GM19193 (cell line): Measurements from ENCODE around the gene BLM.

ENCODE experiments used
- POLR2A ChIP-seq: IDR thresholded peaks from 4 replicates; pipeline ENCODE4 v1.6.1; 2011; ENCODE audit not compliant: insufficient read depth, insufficient read length; ENCODE audit errors: extremely low read depth

BLM gene

DNA sequence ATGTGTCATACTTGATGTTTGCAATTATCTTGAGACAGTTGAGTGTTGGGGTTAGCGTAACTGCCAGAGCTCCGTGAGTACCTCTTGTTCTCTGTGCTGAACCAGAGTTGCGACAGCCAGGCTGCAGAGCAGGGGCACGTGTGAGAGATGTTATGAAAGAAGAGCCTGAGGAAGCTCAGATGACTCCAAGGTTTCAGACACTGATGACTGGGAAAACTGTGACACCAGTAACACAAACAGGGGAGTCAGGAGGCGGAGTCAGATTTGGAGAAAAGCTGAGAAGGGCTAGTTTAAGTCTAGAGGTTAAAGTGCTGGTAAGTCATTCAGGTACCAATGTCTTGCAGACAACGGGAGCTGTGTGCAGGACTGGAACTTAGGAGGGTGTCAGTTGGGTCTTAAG is 45.0 kb downstream of the BLM start:
- no peak for TF ChIP-seq POLR2A

DNA sequence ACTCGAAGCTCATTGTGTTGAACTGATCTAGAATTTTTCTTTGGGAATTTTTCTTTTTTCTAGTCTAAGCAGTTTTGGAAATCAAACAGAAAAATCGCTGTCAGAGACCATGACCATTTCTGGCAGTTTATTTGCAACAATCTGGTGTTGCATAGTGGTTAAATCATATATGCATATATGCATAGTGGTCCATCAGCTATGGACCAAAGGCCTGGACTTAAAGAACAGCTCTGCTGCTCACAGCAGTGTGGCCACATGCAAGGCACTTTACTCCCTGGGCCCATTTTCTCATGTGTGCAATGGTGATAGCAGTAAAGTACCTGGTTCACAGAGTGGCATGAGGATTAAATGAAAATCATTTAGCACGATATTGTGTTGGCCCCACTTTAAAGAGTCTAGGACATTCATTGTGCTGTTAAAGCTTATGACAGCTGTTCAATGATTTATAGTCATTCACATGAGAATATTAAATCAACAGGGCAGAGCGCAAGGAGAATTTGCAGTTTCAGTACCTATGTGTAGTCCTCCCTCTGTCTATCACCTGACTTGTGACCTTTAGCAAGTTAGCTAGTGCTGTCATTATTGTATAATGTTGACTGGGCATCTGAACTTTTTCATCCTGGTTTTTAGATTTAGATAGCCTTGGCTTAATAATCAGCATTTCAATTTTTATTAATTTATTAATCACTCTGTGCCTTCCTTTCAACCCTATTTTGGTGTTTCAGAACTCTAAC is 46.4 kb downstream of the BLM start:
- no peak for TF ChIP-seq POLR2A

DNA sequence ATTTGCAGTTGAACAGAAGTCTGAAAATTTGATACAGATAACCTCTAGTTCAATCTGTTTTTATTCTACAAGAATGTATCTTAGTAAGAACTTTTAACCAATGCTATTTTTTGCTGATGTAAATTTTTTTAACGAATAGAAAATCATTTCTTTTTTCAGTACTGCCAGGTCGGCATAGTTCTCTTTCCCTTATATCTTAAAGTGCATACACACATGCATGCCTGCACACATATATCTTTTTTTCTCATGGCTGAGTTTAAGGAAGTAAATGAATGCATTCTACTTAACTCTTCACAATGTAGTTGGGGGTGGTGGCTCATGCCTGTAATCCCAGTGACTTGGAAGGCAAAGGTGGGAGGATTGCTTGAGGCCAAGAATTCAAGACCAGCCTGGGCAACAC is 48.4 kb downstream of the BLM start:
- TF ChIP-seq POLR2A: no peak

DNA sequence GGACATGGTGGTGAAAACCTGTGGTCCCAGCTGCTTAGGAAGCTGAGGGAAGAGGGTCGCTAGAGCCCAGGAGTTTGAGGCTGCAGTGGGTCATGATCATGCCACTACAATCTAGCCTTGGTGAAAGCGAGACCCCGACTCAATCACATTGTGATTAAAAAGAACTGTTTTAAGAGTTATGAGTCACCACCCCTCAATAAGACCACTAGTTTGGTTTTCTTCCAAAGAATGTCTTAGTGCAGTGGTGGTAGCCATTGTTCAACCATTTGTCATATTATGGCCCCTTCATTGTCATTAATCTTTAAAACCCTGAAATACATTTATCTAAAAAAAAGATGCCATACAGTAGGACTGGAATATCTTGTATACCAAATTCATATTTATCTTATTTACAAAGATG is 48.8 kb downstream of the BLM start:
- TF ChIP-seq POLR2A: no peak

DNA sequence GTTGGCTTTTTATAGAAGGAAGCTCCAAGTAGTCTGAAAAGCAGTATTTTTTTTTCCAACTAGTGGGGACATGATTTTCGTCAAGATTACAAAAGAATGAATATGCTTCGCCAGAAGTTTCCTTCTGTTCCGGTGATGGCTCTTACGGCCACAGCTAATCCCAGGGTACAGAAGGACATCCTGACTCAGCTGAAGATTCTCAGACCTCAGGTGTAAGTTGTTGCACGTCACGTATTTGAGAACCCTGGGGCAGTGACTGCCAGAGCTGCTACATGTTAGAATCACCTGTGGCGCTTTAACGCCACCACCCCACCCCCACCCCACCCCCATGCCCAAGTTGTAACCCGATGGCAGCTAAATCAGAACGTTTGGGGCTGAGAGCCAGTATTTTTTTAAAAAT is 52.2 kb downstream of the BLM start:
- no peak for TF ChIP-seq POLR2A

DNA sequence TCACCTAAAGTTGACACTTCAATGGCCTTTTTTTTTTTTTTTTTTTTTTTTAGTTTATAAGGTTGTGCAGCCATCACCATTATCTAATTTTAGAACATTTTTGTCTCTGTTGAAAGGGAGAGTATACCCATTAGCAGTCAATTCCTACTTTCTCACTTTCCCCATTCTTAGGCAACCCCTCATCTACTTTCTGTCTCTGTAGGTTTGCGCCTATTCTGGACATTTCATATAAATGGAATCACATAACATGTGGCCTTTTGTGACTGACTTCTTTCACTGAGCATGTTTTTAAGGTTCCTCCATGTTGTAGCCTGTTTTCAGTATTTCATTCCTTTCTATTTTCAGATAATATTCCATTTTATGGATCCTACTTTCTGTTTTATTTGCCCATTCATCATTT is 56.3 kb downstream of the BLM start:
- TF ChIP-seq POLR2A: no peak

DNA sequence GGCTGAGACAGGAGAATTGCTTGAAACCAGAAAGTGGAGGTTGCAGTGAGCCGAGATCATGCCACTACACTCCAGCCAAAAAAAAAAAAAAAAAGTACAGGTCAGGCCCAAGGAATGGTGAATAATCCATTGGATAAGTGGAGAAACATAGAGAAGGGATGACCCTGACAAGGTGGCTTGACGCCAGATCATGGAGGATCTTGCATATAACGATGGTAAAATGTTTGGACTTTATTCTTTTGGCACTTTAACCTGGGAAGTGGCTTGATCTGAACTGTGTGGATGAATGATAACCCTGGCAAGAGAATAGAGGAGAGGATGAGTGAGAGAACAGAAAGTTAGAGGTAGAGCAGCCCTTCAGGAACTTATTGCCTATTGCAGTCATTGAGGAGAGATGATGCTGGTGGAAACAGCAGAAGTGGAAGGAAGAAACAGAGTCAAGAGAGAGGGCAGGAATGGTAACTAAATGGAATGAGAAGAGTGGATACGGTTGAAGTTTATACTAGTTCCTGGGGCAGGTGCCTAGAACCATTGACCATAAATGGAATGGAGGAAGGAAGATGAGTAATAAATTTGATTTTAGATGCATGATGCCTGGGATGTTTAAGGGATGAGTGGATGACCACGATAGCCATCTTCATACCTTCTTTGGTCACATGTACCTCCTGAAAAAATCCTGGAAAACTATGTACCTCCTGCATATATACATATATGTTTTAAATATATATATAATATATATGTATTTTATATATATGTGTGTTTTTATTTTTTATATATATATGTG is 57.8 kb downstream of the BLM start:
- TF ChIP-seq POLR2A: no peak

DNA sequence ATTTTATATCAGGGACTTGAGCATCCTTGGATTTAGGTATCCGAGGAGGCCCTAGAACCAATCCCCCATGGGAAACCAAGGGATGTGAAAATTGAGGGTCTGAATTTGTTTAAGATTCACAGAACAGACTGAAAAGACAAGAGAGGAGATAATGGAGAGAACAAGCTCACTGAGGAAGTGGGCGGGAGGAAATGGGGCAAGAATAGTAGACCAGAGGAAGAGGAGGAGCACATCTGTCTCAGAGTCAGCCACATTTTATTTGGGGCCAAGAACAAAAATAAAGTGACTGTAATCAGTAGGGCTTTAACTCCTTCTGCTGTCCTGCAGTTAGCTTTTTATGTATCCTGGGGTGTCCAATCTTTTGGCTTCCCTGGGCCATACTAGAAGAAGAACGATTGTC is 63.8 kb downstream of the BLM start:
- TF ChIP-seq POLR2A: no peak

DNA sequence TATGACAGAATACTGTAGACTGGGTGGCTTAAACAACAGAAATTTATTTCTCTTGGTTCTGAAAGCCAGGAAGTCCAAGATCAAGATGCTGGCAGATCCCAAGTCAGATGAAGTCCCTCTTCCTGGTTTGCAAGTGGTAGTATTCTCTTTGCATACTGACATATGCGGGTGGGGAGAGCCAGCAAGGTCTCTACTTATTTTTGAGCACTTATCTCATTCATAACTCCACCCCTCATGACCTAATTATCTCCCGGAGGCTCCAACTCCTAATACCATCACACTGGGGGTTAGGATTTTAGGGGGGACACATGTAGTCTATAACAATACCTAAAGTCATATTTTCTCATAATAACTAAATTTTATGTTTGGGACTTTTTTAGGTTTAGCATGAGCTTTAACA is 65.3 kb downstream of the BLM start:
- TF ChIP-seq POLR2A: no peak

DNA sequence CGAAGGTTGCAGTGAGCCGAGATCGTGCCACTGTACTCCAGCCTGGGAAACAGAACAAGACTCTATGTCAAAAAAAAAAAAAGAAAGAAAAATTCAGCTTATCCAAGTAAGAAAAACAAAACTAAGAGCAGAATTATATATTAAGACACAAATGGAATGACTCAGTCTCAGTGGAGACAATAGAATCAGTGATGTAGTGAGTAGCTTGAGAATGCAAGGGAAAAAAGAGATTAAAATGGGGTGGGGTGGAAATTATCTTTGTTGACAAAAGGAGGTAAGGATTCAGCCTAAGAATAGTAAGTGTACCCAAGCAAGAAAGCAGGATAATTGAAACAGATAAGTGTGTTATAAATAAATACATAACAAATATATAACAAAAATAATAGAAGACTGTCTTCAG is 70.7 kb downstream of the BLM start:
- TF ChIP-seq POLR2A: no peak

DNA sequence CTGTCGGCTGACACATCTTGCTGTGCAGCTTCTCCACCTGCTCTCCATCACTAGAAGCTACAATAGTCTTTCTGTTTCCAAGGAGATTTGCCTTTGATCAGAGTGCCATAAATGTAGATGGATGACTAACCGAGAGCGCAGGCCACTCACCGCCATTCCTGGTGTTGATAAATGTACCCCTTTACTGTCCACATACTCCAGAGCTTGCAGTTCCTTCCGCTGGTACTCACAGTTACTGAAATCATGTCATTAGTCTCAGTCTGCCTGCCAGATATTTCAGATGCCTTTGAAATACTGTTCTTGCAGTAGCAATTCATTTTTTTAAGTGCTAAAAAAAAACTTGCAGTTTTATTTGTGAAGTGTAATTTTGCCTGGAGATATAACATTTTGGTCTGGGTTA is 72.3 kb downstream of the BLM start:
- TF ChIP-seq POLR2A: no peak

DNA sequence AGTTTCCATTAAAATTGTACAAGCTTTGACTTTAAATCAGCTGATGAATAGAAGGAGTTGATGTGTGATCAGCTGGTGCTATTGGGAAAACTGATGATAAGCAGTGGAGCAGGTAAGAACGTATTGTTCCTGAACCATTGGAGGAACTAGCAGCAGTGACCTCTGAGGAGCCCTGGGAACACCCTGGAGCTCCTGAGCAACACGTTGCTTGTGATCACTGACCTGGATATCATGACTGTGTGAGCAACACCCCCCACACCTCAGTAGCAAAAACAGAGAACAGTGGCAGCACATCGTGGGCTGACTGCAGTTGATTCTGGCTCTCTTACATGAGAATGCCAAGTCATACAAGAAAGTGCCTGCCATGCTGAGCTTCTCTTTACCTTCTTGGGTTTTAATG is 72.9 kb downstream of the BLM start:
- TF ChIP-seq POLR2A: no peak

DNA sequence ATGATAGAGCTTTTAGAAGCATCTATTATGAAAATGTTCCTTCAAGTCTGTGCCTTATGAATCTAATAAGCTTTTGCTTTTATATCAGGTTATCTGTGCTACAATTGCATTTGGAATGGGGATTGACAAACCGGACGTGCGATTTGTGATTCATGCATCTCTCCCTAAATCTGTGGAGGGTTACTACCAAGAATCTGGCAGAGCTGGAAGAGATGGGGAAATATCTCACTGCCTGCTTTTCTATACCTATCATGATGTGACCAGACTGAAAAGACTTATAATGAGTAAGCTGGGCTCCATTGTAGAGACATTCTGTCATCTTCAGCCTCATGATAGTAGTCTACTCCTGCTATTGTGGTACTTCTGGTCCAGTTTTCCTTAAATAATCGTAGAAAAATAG is 73.4 kb downstream of the BLM start:
- TF ChIP-seq POLR2A: no peak

DNA sequence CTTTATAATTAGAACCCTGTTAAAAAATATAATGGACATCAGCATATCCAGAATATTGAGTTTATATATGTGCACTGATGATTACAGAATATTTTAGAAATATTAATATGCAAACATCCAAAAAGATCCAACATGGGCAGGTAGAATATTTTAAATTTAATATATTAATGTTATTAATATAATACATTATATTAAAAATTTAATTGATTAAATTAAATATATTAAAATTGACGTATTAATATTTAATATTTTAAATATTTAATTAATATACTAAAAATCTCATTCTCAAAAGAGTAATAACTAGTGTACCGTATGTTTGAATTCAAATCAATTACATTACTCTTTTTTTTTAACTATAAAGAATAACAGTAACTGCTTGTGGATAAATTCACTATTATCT is 77.4 kb downstream of the BLM start:
- TF ChIP-seq POLR2A: no peak

DNA sequence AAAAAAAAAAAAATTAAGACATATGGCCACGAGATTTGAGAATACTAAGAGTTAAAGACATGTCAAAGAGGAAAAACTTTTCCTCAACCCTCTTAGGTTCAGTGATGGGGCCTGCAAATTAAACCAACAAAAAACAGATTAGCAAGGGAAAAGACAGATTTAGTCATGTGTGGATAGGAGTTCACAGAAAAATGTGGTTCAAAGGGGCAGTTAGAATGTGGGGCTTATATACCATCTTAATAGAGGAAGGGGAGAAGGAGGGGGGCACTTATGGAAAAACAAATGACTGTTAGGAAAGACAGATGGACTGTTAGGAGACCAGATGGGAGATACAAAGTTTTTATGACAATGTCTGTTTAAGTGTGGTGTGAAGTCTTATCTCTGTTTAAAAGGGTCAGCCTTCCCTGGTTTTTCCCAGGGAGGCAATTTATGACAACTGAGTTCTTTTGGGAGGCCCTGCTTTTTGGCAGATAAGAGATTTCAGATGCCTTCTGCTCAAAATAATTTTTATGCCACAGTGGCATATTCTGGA is 82.6 kb downstream of the BLM start:
- no peak for TF ChIP-seq POLR2A

DNA sequence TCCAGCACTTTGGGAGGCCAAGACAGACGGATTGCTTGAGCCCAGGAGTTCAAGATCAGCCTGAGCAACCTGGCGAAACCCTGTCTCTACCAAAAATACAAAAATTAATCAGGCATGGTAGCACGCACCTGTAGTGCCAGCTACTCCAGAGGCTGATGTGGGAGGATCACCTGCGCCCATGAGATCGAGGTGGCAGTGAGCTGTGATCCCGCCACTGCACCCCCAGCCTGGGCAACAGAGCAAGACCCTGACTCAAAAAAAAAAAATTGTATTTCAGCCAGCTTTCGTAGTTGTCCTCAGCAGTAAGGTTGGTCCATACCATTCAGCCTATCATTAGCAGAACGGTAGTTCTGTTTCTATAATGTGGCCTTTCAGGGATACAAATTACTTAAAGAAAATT is 84.7 kb downstream of the BLM start:
- TF ChIP-seq POLR2A: no peak
